Kidney glomerular epithelial cell (primary cell): ENCODE data around the gene FOSL2.

Experiments
- DNase-seq: peaks from one replicate; lab custom pipeline; 2025; lab: John Stamatoyannopoulos, UW

FOSL2 gene

DNA sequence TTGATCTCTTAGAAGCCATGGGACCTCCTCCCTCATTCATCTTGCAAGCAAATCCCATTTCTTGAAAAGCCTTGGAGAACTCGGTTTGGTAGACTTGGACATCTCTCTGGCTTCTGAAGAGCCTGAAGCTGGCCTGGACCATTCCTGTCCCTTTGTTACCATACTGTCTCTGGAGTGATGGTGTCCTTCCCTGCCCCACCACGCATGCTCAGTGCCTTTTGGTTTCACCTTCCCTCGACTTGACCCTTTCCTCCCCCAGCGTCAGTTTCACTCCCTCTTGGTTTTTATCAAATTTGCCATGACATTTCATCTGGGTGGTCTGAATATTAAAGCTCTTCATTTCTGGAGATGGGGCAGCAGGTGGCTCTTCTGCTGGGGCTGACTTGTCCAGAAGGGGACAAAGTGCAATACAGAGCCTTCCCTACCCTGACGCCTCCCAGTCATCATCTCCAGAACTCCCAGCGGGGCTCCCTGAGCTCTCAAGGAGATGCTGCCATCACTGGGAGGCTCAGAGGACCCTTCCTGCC, 20.0 kb downstream of the FOSL2 start:
- no peak for DNase-seq

DNA sequence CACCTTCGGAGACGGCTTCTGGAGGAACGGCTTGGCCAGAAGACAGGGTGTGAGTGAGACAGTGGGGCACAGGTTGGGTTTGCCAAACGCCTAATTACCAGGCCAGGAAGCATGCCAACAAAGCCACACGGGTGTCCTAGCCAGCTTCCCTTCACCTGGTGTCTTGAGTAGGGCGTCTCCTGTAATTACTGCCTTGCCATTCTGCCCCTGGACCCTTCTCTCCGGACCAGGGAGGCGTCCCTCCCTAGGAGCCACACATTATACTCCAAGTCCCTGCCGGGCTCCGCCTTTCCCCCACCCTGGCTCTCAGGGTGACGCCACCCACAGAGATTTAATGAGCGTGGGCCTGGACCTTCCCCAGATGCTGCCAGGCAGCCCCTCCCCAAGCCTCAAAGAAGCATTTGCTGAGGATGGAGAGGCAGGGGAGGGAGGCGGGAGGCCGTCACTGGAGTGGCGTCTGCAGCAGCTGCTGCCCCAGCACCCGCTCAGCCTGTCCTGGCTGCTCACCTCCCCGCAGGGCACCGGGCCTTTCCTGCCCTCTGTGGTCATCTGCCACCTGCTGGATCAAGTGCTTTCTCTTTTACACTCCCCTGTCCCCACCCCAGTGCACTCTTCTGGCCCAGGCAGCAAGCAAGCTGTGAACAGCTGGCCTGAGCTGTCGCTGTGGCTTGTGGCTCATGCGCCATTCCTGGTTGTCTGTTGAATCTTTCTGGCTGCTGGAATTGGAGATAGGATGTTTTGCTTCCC, 20.7 kb downstream of the FOSL2 start:
- DNase-seq: no peak

DNA sequence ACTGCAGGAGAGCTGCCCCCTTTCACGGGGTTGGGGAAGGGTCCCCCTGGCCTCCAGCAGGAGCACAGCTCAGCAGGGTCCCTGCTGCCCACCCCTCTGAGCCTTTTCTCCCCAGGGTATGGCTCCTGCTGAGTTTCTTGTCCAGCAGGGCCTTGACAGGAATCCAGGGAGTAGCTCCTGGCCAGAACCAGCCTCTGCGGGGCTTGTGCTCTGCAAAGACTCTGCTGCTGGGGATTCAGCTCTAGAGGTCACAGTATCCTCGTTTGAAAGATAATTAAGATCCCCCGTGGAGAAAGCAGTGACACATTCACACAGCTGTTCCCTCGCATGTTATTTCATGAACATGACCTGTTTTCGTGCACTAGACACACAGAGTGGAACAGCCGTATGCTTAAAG, 21.2 kb downstream of the FOSL2 start:
- DNase-seq: no peak

DNA sequence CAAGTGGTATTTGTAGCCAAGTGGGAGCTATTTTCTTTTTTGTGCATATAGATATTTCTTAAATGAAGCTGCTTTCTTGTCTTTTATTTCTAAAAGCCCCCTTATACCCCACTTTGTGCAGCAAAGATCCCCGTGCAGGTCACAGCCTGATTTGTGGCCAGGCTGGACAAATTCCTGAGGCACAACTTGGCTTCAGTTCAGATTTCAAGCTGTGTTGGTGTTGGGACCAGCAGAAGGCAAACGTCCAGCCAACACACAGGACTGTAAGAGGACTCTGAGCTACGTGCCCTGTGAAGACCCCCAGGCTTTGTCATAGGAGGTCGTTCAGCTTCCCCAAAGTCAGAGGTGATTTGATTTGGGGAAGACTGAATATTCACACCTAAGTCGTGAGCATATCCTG, 21.9 kb downstream of the FOSL2 start:
- no peak for DNase-seq

DNA sequence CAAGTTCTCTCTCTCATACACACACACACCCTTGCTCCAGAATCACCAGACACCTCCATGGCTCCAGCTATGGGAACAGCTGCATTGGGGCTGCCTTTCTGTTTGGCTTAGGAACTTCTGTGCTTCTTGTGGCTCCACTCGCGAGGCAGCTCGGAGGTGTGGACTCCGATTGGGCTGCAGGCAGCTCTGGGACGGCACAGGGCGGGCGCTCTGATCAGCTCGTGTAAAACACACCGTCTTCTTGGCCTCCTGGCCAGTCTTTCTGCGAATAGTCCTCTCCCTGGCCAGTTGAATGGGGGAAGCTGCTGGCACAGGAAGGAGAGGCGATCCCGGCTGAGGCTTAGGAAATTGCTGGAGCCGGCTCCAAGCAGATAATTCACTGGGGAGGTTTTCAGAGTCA, 22.4 kb downstream of the FOSL2 start:
- no peak for DNase-seq

DNA sequence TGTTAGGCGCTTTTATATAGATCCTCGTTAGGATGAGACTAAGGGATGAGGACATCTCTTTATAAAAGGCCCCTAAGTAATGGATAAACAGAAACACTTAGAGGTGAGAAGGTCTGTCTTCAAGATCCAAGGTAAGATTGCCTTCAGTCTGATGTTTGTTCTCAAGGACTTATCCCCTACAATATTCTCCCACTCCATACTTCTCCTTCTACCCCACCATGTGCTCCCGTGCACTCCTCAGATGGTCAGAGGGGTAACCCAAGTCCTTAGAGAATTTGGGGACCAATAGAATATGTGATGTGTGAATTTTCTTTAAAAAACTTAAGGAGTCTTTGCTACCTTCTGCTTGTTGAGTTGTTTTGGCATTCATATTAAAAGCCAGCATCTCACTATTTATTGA, 23.1 kb downstream of the FOSL2 start:
- no peak for DNase-seq

DNA sequence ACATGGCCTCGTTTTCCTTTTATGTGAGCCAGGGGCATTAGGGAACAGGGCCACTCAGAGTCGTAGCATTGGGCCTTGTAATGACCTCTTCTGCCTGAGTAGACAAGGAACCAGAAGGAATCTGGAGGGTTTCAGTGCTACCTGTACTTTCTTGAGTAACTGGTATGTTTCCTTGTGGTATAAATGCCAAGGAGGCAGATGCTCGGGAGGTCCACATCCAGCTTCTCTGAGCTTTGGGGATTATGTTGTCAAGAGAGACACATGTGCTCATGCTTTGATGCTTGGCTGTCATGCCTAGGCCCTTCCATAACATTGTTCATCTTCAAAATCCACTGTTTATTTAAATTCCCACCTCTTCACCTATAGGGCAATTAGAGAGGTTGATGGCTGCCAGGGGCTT, 26.3 kb downstream of the FOSL2 start:
- no peak for DNase-seq

DNA sequence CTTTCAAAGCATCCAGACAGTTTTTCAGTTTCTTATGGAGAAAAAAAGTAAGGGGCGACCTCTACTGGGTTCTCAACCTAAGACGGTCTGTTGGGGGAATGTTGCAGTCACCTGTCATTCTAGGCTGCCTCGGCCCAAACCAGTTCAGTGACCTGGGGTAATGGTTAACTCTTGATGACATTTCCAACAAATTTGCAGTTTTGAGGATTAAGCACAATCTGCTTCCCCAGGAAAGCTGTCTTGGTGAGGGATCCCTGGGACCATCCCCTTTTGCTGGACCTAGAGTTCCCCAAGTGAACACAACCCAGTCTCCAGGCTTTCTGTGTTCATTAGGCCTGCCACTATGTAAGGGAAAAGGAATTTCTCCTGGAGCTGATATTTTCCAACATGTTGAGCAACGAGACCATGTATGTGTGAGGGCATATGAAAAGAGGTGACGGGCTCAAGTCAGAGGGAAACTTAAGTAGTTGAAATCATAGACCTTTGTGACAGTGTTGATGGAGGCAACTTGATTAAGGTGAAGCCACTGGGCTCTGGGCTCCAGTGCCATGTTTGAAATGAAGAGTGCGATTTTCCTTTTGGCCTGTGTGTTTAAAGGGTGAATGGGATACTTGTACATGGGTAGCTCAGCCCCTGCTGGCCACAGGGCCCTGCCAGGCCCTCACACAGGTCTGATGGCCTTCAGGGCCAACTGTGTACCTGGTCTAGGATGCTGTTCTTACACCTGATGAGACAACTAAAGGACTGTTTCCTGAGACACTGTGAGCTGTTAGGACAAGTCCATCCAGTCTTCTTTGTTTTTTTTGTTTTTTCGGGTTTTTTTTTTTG, 27.0 kb downstream of the FOSL2 start:
- no peak for DNase-seq

DNA sequence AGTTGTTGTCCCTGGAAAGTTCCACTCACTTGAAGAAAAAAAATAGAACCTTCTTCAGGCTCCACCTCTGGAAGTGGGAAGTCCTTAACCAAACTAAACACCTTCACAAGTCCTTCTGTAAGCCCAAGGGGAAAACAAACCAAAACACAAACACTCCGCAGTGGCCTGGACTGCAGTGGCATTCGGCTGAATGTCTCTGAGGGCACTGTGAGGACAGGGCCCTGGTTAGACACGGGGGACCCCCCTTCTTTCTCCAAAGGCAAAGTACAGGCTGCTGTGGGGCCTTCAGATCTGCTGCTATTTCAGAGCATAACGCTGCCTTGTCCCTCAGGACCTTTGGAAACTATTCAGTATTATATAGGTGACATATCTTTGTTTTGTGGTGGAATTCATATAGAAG, 28.1 kb downstream of the FOSL2 start:
- DNase-seq: no peak

DNA sequence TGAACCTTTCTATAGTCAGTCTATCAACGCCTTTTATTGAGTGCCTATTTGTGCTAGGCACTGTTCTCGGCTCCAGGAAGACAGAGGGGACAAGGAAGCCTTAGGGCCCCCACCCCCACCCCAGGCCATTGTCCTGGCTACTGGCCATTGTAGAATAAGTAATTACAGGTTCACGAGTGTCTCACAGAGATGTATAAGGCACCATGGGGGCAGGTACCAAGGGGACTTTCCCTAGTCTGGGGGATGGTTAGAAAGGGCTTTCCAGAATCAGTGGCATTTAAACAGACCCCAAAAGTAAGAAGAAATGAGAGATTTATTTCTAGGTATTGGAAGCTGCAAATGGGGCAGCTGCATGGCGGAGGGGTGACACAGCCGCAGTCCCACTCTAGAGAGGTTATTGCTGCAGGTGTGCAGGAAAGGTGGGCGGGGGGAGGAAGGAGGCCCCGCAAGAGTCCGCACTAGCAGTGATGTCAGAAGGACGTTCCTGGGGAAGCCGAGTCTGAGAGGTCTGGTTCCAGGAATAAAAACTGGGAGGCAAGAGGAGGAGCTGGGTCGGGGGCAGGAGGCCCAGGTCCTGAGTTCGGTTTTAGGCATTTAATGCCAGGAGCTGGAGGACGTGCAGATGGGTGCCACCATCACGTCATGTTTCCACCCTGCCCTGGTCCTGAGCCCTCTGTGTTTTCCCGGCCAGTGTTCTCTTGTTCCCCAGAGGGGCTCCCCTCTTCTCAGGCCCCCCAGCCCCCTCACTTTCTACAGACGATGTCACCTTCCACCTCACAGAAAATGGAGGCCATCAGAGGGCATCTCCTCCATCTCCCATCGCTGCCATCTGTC, 30.5 kb downstream of the FOSL2 start:
- DNase-seq: no peak

DNA sequence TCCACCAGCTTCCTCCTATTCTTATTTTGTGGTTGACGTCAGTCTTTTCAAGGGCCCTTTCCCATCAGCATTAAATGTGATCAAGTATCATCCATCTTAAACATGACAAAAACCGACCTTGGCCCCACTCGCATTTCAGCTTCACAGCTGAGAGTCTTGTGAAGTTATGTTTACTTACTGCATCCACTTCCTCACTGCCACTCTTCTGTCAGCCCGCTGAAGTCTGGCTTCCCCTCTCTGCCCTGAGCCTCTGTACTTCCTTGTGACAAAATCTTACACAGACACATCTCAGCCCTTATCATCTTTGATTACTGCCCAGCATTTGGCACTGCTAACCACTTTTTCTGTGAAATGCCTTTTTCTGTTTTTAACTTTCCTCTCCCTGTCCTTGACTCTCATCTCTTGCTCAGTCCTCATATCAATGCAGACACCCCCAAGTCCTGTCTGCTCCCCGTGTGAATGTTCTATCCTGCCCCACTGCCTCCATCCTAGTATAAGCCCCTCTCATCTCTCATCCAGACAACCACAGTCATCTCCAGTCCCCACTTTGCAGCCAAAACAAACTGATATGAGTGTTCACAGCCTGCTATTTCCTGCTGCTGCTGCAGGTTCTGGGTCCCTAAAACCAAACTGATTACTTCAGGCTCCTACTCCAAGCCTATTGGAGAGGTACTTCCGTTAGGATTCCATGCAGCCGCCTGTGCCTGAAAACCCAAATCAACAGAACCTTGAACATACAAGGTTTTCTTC, 31.4 kb downstream of the FOSL2 start:
- DNase-seq: no peak

DNA sequence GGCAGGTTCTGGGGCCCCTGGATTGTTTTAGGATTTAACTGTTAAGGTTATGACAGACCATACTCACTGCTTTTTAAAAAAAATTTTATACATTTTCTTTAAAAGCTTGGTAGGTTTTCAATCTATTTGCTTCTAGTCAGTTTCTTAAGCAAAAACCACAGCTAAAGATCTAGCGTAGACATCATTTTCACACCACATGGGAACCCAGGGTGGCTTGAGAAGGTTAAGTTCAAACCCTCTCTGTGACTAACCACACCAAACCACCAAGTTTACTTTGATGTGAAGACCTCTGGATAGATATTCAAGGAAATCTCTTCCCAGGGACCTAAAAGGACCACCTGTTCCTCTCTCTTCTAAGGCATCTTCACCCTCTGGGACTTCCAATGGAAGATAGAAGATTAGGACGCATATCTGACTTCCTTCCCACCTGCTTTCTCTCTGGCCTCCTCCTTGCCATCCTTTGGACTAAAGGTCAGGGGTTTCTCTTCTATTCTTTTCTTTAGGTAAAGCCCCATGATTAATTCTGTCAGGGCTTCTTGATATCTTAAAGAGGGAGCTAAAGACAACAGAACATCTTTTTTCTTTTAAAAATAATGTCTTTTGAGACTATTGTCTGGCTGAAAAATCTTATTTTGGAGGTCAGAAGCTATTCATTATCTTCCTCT, 32.3 kb downstream of the FOSL2 start:
- DNase-seq: no peak

DNA sequence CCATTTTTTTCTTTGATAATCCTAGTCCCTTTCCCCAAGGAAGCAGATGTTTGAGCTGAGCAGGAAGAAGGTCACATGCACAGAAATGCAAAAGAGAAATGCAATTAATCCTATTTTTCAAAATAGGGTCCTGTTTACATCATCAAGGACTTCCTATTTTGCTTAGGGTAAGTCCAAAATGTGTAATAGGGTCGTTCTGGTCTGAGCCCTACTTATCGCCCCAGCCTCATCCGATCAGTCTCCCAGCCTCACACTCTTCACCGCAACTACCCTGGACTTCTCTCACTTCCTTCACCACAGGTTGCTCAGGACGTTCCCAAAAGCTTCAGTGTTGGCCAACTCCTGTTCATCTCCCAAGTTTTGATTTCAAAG, 32.8 kb downstream of the FOSL2 start:
- DNase-seq: no peak

DNA sequence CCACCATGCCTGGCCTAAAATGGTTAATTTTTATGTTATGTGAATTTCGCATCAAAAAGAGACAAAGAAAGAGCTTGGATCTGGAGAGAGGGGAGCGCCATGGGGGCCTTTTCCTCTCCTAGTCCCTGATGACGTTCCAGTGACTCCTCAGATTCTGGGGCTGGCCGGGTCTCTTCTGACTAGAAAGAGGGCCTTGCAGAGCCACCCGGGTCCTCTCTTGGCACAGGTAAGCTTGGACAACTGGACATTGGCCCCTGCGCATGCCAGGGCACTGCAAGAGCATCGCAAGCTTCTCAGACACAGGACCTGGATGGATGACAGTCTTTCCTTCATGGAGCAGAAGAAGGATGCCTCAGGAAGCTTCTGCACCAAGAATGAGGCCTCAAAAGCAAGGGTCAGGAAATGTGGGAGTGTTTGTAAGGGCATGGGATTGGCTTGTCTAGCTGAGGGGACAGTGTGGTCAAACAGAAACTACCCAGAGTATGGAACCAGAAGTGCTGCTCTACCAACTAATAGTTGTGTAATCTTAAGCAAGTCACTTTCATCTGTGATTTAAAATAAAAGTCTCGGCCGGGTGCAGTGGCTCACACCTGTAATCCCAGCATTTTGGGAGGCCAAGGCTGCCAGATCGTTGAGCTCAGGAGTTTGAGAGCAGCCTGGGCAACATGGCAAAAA, 35.2 kb downstream of the FOSL2 start:
- no peak for DNase-seq

DNA sequence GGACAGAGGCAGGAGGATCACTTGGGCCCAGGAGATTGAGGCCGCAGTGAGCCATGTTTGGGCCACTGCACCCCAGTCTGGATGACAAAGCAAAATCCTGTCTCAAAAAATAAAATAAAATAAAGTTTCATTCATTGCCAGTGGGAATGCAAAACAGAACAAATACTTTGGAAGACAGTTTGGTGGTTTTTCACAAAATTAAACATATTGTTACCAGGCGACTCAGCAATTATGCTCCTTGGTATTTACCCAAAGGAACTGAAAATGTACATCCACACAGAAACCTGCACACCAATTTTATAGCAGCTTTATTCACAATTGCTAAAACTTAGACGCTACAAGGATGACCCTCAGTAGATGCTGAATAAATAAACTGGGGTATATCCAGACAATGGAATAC, 35.8 kb downstream of the FOSL2 start:
- DNase-seq: no peak

DNA sequence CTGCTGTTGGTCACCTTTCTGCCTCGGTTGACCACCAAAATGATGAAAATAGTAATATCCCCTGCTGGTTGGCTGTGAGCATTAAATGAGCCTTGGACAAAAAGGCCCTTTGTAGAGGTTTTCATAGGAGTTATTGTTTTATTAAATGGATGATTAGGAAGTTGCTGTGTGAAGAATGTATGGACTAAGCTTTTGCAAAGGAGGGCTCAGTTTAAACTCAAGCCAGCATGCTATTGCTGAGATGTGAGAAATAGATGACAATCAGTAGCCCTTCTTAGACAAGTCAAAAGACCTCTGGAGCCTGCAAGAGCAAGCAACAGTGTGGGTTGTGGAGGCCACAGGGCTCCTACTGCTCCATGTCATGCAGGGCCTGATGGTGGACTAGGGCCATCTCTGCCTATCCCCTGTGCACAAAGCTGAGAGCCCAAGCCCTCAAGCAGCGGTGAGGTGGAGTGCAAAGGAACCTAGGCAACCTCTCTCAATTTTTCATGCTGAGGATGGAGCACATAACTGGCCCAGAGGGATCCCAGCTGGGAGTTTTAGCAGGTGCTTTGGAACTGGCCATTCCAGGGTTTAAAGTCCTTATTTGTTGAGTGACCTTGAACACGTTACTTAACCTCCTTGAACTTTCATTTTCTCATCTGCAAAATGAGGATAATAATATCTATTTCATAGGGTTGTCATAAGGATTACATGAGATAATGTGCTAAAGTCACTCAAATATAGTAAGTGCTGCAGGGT, 37.1 kb downstream of the FOSL2 start:
- DNase-seq: no peak

DNA sequence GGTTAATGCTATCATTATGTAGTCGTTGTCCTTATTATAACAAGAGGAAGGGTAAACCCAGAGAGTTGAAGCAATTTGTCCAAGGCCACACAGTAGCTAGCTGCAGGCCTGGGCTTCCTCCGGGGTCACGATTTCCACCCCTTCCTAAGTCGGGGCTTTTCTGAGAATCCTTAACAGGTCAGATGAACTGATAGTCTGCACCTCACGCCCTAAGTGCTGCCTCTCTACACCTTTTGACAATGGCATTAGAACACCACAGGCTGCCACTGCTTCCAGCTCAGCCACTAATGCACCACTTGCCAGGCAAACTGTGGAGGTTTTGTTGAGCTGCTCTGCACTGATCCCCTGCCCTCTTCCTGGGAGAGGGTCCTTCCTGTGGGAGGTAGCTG, 37.7 kb downstream of the FOSL2 start:
- DNase-seq: no peak

DNA sequence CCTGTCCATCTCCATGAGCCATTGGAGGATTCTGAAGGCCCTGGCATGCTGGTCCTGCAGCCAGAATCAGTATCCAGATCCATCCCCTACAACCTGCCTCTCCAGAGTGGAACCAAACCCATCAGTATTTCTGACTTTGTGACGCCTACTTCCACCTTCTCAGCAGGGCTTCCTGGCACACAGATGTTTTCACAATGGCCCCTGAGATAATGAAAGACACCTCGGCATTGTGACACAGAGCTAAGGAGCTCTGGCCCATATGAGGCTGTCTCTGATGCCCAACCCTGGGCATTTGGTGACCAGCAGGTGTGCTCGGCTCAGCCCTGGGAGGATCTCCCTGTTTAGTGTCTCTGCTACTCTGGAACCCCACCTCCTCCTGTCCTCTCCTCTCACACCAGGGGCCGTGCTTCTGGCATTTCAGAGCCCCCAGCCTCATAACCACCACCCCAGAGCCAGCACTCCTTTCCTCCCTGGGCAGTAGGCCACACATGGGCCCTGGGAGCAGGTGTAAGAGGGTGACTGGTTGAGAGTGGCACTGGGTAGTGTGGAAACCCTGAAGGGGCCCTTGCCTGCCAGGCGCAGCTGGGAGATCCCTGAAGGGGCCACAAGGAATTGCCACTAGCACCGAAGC, 38.2 kb downstream of the FOSL2 start:
- DNase-seq: no peak

DNA sequence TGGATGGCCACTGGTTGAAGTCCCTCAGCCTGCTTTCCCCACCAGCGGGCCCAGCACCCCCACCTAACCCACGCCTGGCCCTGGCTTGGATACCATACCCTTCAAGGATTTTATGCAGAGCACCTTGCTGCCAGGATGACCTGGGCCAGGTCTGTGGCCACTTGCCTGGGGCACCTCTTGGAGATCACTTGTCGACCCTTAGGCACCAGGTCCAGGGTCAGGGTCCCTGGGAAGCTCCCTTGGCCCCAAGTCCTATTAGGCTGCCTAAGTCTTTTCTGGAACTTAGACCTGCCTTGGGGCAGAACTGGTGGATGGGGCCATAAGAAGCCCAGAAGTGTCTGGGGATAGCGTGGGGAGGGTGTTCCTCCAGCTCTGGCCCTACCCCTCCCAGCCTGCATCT, 39.1 kb downstream of the FOSL2 start:
- DNase-seq: no peak

DNA sequence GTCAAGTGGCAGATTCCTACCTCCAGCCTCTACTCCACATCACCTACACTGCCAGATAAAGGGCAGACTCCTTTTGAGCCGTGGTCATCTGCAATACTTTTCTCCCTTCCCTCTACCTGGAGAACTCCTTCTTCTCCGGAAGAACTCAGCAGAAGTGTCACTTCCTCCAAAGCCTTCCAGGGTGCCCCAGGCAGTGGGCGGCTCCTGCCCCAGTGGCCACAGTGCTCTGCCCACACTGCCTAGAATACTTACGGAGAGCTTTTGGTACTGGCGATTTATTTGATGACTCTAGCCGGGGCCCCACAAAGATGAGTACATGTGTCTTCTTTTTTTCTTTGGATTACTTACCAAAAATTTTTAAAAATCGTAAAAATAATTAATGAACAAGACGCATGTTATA, 39.7 kb downstream of the FOSL2 start:
- no peak for DNase-seq
